Endothelial cell of umbilical vein (primary cell): Measurements from ENCODE around the gene NLN.

ENCODE experiments used
- EZH2 ChIP-seq: IDR thresholded peaks from 2 replicates; pipeline ENCODE4 v1.6.1; 2012; ENCODE audit warnings: borderline replicate concordance, low read depth, mild to moderate bottlenecking, moderate library complexity, low read length, inconsistent platforms; ENCODE audit not compliant: severe bottlenecking
- FOS ChIP-seq: IDR thresholded peaks from 2 replicates; pipeline ENCODE4 v1.6.1; 2011; ENCODE audit warnings: mild to moderate bottlenecking, low read length, moderate library complexity, borderline replicate concordance; ENCODE audit not compliant: insufficient read depth
- GATA2 ChIP-seq: IDR thresholded peaks from 2 replicates; pipeline ENCODE4 v1.7.0; 2011; ENCODE audit warnings: low read depth, mild to moderate bottlenecking, moderate library complexity, mixed read lengths, low read length; ENCODE audit not compliant: insufficient read length, insufficient read depth
- JUN ChIP-seq: IDR thresholded peaks from 2 replicates; pipeline ENCODE4 v1.6.1; 2011; ENCODE audit warnings: borderline replicate concordance, low read depth; ENCODE audit not compliant: insufficient read length, insufficient read depth
- MYC ChIP-seq: IDR thresholded peaks from one replicate; pipeline ENCODE4 v1.6.1; 2011; ENCODE audit warnings: mild to moderate bottlenecking, low read depth, low read length
- POLR2A ChIP-seq: IDR thresholded peaks from 2 replicates; pipeline ENCODE4 v1.6.1; 2012; ENCODE audit warnings: low read depth, mild to moderate bottlenecking, control low read depth, low read length
- POLR2AphosphoS5 ChIP-seq: IDR thresholded peaks from 2 replicates; pipeline ENCODE4 v1.6.1; 2012; ENCODE audit warnings: low read depth, mild to moderate bottlenecking, control low read depth, low read length, moderate library complexity; ENCODE audit not compliant: insufficient read depth
- TF ChIP-seq, protein P1 (sequence below), 2 donors: IDR thresholded peaks; 1 replicate in 1 of 2; 2 replicates in 1 of 2; pipeline ENCODE4 v1.5.1; 2011; ENCODE audit warnings: low read length in 2 of 2, mild to moderate bottlenecking in 2 of 2, moderate library complexity in 2 of 2, control low read depth in 1 of 2, inconsistent platforms in 1 of 2, low read depth in 1 of 2; ENCODE audit not compliant: insufficient read depth in 1 of 2; ENCODE audit errors: extremely low read depth in 1 of 2
- TF ChIP-seq, protein P2 (sequence below): IDR thresholded peaks from 2 replicates; pipeline ENCODE4 v1.6.1; 2011; ENCODE audit not compliant: insufficient read depth, insufficient read length

DNA sequence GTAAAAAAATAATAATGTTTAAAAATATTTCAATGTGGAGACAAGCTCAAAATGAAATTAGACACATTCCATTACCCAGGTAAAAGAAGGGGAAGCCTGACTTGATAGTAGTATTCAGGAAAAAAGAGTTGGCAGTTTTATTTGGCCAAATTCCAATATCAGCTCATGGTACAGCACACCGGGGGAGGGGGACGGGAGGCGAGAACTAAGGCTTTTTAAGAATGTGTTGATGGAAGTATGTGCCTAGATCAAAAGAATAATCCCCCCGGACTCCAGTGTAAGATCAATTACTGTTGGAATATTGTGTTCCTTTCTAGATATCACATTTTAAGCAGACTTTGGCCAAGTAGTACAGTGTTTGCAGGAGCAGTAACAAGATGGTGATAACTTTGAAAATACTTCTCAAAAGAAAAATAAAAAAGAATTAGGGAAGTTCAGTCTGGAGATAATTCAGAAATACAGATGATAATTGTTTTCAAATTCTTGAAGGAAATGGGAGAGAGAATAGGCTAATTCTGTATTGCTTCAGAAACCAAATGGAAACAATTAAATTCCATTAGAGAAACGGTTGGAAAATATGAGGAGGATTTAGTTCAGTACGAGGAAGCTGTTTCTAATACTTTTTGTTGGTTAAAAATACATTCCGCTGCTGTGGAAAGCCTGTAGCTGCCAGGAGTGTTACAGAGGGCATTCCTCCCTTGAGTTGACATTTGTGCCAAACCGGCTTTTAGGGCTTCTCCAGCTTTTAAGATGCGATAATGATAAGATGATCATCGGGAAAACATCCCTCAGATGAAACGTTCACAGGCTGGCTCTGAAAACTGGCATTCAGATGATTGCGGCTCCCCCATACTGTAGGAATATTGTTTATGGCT lies 106.3 kb downstream of the NLN start:
- TF ChIP-seq, protein P1, sequence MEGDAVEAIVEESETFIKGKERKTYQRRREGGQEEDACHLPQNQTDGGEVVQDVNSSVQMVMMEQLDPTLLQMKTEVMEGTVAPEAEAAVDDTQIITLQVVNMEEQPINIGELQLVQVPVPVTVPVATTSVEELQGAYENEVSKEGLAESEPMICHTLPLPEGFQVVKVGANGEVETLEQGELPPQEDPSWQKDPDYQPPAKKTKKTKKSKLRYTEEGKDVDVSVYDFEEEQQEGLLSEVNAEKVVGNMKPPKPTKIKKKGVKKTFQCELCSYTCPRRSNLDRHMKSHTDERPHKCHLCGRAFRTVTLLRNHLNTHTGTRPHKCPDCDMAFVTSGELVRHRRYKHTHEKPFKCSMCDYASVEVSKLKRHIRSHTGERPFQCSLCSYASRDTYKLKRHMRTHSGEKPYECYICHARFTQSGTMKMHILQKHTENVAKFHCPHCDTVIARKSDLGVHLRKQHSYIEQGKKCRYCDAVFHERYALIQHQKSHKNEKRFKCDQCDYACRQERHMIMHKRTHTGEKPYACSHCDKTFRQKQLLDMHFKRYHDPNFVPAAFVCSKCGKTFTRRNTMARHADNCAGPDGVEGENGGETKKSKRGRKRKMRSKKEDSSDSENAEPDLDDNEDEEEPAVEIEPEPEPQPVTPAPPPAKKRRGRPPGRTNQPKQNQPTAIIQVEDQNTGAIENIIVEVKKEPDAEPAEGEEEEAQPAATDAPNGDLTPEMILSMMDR (IDR thresholded peaks at IDR 0.05; ENCODE audit: extremely low read depth in 1 of 2, insufficient read depth in 1 of 2, low read depth in 1 of 2, low read length in 2 of 2): no peak
- no peak for TF ChIP-seq POLR2A
- no peak for TF ChIP-seq FOS
- TF ChIP-seq, protein P2, sequence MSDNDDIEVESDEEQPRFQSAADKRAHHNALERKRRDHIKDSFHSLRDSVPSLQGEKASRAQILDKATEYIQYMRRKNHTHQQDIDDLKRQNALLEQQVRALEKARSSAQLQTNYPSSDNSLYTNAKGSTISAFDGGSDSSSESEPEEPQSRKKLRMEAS: no peak
- no peak for TF ChIP-seq JUN
- no peak for TF ChIP-seq MYC
- TF ChIP-seq EZH2: no peak
- TF ChIP-seq POLR2AphosphoS5: no peak
- TF ChIP-seq GATA2: no peak
